Measurements from ENCODE around the gene PPP6R2. TPM values are rescaled to one million over a fixed set of nuclear protein-coding genes. Genes with fewer than 3 reads are reported as not detected.

PPP6R2 gene
- total RNA-seq, 1 experiment from 2014 or later, result 42.6 TPM

GRCh38 chr22:50302041-50302541 is 41.0 kb upstream of the PPP6R2 start:
- no peak for DNase-seq
- peaks cover 11% of the 10 kb centered on the region for H3K23me2 ChIP-seq (ENCODE audit: insufficient read length, low read depth, low read length, poor library complexity, severe bottlenecking)
- no peak overlapping the region for H3K9ac ChIP-seq (ENCODE audit: extremely low read depth, insufficient read length, low read length)
- H4K8ac ChIP-seq (replicated peaks; ENCODE audit: insufficient read length, low read depth, low read length), result no peak overlapping the region
- no peak overlapping the region for H3K4me2 ChIP-seq (ENCODE audit: insufficient read depth, insufficient read length, low read length)
- no peaks in the 10 kb centered on the region for H3K79me1 ChIP-seq (ENCODE audit: insufficient read depth, low read depth, low read length, poor library complexity, severe bottlenecking)
- H3K4me1 ChIP-seq (ENCODE audit: insufficient read depth, low read length), result no peaks in the 10 kb centered on the region
- H3K4ac ChIP-seq (ENCODE audit: low read depth, low read length), result no peak overlapping the region
- H3T11ph ChIP-seq (ENCODE audit: low read length), result no peak overlapping the region
- Mint-ChIP-seq H3K27me3 (ENCODE audit: low read depth) (peaks cover 4% of the 10 kb centered on the region; the same call in 1 of the 2 replicates), H3K4me1 (peaks cover 19 to 35% of the 10 kb centered on the region in 2 experiments), H3K4me3 (no peak overlapping the region), H3K36me3 (ENCODE audit: insufficient read depth in 1 of 3, low read depth in 3 of 3) (no peaks in the 10 kb centered on the region), H3K27ac (no peak overlapping the region), H3K9me3 (no peaks in the 10 kb centered on the region)
- no peaks in the 10 kb centered on the region for H3K9me3 ChIP-seq (ENCODE audit: control insufficient read depth, low read depth, low read length)
- no peak overlapping the region for H2BK20ac ChIP-seq (ENCODE audit: low read depth, low read length, poor library complexity, severe bottlenecking)
- no peak overlapping the region for H3K23ac ChIP-seq (ENCODE audit: insufficient read length, low read depth, low read length)
- no peak overlapping the region for H3K27ac ChIP-seq (ENCODE audit: insufficient read length, low read depth, low read length)
- H2BK5ac ChIP-seq (ENCODE audit: insufficient read length, low read length), result no peak overlapping the region
- H3K56ac ChIP-seq (ENCODE audit: insufficient read length, low read depth, low read length), result no peak overlapping the region
- no peak overlapping the region for H2BK15ac ChIP-seq (ENCODE audit: low read depth, low read length)
- H2AK5ac ChIP-seq (ENCODE audit: insufficient read length, low read length), result no peak overlapping the region
- TF ChIP-seq CTCF (conservative IDR thresholded peaks at IDR 0.05), result no peak
- H2BK120ac ChIP-seq (ENCODE audit: low read depth, low read length, poor library complexity, severe bottlenecking), result no peak overlapping the region
- no peak overlapping the region for H2AFZ ChIP-seq (ENCODE audit: low read length)
- no peaks in the 10 kb centered on the region for H3K27me3 ChIP-seq (ENCODE audit: insufficient read depth, low read length)
- no CpG with 5 or more reads among the region's 9 CpGs for WGBS (ENCODE audit: extremely low coverage, insufficient read length, low lambda C conversion rate)
- no peak overlapping the region for H2BK12ac ChIP-seq (ENCODE audit: insufficient read length, low read depth, low read length)
- no peak overlapping the region for H4K91ac ChIP-seq (ENCODE audit: insufficient read length, low read depth, low read length)
- H3K18ac ChIP-seq (ENCODE audit: insufficient read length, low read depth, low read length), result no peak overlapping the region
- H3K79me2 ChIP-seq (ENCODE audit: insufficient read depth, low read length), result no peaks in the 10 kb centered on the region
- no peak overlapping the region for H4K5ac ChIP-seq (ENCODE audit: insufficient read length, low read depth, low read length)
- H4K20me1 ChIP-seq (ENCODE audit: control insufficient read depth, insufficient read depth, insufficient read length), result no peaks in the 10 kb centered on the region
- H3K14ac ChIP-seq (ENCODE audit: insufficient read depth, low read length), result no peak overlapping the region; the same call in 1 of the 2 replicates

Measured in H9 (cell line).